SU-DHL-6 (cell line): ENCODE measurements around the gene KRT75.
"Not testable (repeated sequence)": the region's sequence is repeated elsewhere in the genome, so short reads cannot be mapped to it uniquely, and the experiment has no call there.

Source experiments
- H2AFZ ChIP-seq: fragments of 200-600 bp; sonication (generic); 2 replicates; pipeline ENCODE4 v1.6.1; 2014; ENCODE audit warnings: low read depth, mild to moderate bottlenecking, moderate library complexity, mixed read lengths, antibody characterized with exemption, low read length; ENCODE audit not compliant: severe bottlenecking
- H3F3A ChIP-seq: fragments of 200-600 bp; shearing (Covaris generic); 2 replicates; pipeline ENCODE4 v1.6.0; 2016; ENCODE audit warnings: antibody characterized with exemption, mild to moderate bottlenecking; ENCODE audit not compliant: insufficient read depth
- H3K27ac ChIP-seq: fragments of 200-600 bp; sonication (generic); 2 replicates; pipeline ENCODE4 v1.5.1; 2016; ENCODE audit warnings: low read depth, mild to moderate bottlenecking, low read length, moderate library complexity, mixed read lengths
- H3K27me3 ChIP-seq: fragments of 200-600 bp; sonication (generic), shearing (Covaris generic); 2 replicates; pipeline ENCODE4 v1.6.0; 2014; ENCODE audit warnings: mild to moderate bottlenecking, low read length
- H3K36me3 ChIP-seq: fragments of 200-600 bp; sonication (generic); 2 replicates; pipeline ENCODE4 v1.6.1; 2014; ENCODE audit warnings: mild to moderate bottlenecking, low read length, mixed read lengths
- H3K4me2 ChIP-seq: fragments of 300-600, 200-600 bp; shearing (Covaris generic), sonication (generic); 2 replicates; pipeline ENCODE4 v1.6.0; 2014; ENCODE audit warnings: low read length, low read depth, mild to moderate bottlenecking; ENCODE audit not compliant: poor library complexity, severe bottlenecking
- H3K4me3 ChIP-seq: fragments of 200-600 bp; sonication (generic); 2 replicates; pipeline ENCODE4 v1.5.1; 2014; ENCODE audit warnings: antibody characterized with exemption, low read length, mild to moderate bottlenecking, mixed read lengths; ENCODE audit not compliant: insufficient read depth, poor library complexity, severe bottlenecking
- H3K79me2 ChIP-seq: fragments of 200-600 bp; sonication (generic); 2 replicates; pipeline ENCODE4 v1.6.1; 2014; ENCODE audit warnings: mild to moderate bottlenecking, low read length, moderate library complexity; ENCODE audit not compliant: insufficient read depth
- H3K9ac ChIP-seq: fragments of 200-600 bp; sonication (generic); 2 replicates; pipeline ENCODE4 v1.7.0; 2014; ENCODE audit warnings: mild to moderate bottlenecking, low read length
- H3K9me2 ChIP-seq: fragments of 200-600 bp; sonication (generic); replicated peaks from 2 replicates; pipeline ENCODE4 v1.6.1; 2014; ENCODE audit warnings: low read length; ENCODE audit not compliant: insufficient read depth
- H3K9me3 ChIP-seq: fragments of 200-600 bp; sonication (generic); 2 replicates; pipeline ENCODE4 v1.6.1; 2014; ENCODE audit warnings: low read length, mixed read lengths; ENCODE audit not compliant: insufficient read depth
- H4K20me1 ChIP-seq: fragments of 200-600 bp; sonication (generic); 2 replicates; pipeline ENCODE4 v1.6.1; 2014; ENCODE audit warnings: low read depth, mild to moderate bottlenecking, antibody characterized with exemption, low read length, moderate library complexity, mixed read lengths
- EZH2phosphoT487 ChIP-seq: fragments of 200-600 bp; sonication (generic), shearing (Covaris generic); conservative IDR thresholded peaks from 2 replicates; pipeline ENCODE4 v1.6.1; 2018; ENCODE audit warnings: mild to moderate bottlenecking, antibody characterized with exemption, low read length, moderate library complexity, mixed read lengths
- TF ChIP-seq, protein P1 (sequence below): fragments of 200-600 bp; sonication (generic); IDR thresholded peaks from one replicate; pipeline ENCODE4 v1.5.1; 2017; ENCODE audit warnings: antibody characterized with exemption, mild to moderate bottlenecking, low read length, moderate library complexity; ENCODE audit not compliant: insufficient read depth, poor library complexity, severe bottlenecking

The KRT75 gene

DNA sequence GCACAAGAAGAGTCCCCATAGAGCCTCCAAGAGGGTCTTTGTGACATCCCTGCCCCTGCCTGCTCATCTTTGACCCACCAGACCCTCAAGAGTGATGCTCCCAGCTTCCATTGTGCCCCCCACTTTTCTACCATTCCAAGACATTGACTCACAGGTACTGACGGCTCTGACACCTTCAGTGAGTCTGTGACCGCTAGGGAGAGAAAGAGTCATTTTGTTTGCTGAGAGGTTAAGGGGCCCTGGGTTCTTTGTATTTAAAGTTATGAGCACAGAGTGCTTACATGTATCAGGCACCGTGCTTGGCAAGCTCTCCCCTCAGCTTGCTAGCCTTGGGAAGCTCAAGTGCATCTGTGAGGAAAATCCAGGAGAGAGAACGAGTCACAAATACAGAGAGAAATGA, 21.0 kb downstream of the KRT75 start:
- no peaks in the 10 kb centered on the region for H3K9me2 ChIP-seq
- H3K4me2 ChIP-seq = no peak overlapping the region
- no peaks in the 10 kb centered on the region for H4K20me1 ChIP-seq
- no peaks in the 10 kb centered on the region for H3K36me3 ChIP-seq
- H3K9me3 ChIP-seq = no peaks in the 10 kb centered on the region
- H3K9ac ChIP-seq = no peak overlapping the region
- no peaks in the 10 kb centered on the region for H3K79me2 ChIP-seq
- H3K4me3 ChIP-seq = no peak overlapping the region
- TF ChIP-seq, protein P1, sequence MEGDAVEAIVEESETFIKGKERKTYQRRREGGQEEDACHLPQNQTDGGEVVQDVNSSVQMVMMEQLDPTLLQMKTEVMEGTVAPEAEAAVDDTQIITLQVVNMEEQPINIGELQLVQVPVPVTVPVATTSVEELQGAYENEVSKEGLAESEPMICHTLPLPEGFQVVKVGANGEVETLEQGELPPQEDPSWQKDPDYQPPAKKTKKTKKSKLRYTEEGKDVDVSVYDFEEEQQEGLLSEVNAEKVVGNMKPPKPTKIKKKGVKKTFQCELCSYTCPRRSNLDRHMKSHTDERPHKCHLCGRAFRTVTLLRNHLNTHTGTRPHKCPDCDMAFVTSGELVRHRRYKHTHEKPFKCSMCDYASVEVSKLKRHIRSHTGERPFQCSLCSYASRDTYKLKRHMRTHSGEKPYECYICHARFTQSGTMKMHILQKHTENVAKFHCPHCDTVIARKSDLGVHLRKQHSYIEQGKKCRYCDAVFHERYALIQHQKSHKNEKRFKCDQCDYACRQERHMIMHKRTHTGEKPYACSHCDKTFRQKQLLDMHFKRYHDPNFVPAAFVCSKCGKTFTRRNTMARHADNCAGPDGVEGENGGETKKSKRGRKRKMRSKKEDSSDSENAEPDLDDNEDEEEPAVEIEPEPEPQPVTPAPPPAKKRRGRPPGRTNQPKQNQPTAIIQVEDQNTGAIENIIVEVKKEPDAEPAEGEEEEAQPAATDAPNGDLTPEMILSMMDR = no peak
- no peak for TF ChIP-seq EZH2phosphoT487
- H3F3A ChIP-seq = no peaks in the 10 kb centered on the region
- no peak overlapping the region for H3K27ac ChIP-seq
- no peaks in the 10 kb centered on the region for H3K27me3 ChIP-seq
- no peak overlapping the region for H2AFZ ChIP-seq

DNA sequence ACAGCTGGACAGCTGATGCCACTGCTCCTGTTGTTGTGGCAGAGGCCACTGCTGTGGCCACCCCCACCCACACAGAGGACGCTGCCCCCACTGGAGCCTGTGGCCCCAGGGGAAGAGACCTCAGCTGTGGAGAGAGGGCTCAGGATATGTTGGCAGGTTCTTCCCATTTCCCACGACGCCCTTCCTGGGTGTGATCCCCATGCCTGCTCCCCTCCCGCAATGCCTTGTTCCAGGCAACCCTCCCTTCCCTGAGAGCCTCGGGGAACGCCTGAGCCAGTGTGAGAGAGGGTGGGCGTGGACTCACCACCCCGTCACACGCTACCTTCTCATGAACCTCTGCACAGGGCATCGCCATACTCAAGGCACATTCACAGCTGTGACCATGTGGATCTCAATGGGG, 22.4 kb downstream of the KRT75 start:
- no peaks in the 10 kb centered on the region for H3K36me3 ChIP-seq
- no peaks in the 10 kb centered on the region for H4K20me1 ChIP-seq
- TF ChIP-seq, protein P1 = no peak
- no peak for TF ChIP-seq EZH2phosphoT487

DNA sequence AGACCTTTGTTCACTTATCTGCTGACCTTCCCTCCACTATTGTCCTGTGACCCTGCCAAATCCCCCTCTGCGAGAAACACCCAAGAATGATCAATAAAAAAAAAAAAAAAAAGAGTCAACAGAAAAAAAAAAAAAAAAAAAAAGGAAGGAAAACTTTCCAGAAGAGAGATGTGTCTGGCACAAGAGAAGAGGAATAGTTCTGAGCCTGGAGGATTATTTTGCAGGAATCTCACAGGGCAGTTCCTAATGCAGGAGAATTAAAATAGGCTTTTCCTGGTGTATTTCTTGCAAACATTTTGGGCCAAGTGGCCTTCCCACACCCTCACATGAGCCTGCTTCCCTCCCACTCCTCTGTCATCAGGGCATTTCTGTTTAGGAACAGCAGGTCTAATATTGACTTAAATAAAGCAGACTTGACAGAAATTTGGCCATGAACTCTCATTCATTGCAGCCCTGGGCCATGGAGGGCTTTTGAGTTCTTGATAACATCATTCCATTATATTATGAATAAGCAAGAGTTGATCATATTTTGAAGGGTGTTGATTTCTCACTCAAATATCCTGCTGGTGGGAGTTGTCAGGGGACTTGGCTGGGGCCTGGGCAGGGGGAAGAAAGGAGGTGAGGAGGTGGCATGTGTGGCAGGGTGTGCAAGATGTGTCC, 23.5 kb downstream of the KRT75 start:
- H4K20me1 ChIP-seq, H3K36me3 ChIP-seq, H3K9ac ChIP-seq, H3K4me3 ChIP-seq, H3K27me3 ChIP-seq, H3K9me3 ChIP-seq, H3F3A ChIP-seq, H3K79me2 ChIP-seq, H3K9me2 ChIP-seq, H3K27ac ChIP-seq, H3K4me2 ChIP-seq, H2AFZ ChIP-seq: not testable (repeated sequence)

More for the DNA sequence above, 22.4 kb downstream of the KRT75 start:
- no peak overlapping the region for H3K4me2 ChIP-seq
- no peak overlapping the region for H3K27ac ChIP-seq
- no peaks in the 10 kb centered on the region for H3F3A ChIP-seq
- H3K27me3 ChIP-seq = no peaks in the 10 kb centered on the region
- no peak overlapping the region for H2AFZ ChIP-seq
- no peak overlapping the region for H3K4me3 ChIP-seq
- no peaks in the 10 kb centered on the region for H3K9me2 ChIP-seq
- no peaks in the 10 kb centered on the region for H3K9me3 ChIP-seq
- H3K79me2 ChIP-seq = no peaks in the 10 kb centered on the region
- no peak overlapping the region for H3K9ac ChIP-seq

DNA sequence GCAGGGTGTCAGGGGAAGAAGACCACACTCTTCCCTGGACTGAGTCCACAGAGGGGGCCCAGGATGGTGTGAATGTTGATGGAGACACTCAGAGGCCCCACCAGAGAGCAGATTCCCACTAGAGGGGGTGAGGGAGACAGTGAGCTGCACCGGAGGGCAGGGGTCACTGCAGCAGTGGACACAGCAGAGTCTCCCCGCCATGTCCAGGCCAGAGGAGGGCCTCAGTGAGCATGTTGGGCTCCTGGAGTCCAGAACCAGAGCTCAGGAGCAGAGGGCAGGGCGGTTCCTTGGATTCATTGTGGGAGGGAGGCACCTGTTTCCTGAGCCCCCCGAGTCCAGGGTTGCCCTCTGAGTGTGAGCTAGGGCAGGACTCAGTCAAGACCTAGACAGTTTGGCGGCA, 26.3 kb downstream of the KRT75 start:
- no peaks in the 10 kb centered on the region for H3K36me3 ChIP-seq
- no peaks in the 10 kb centered on the region for H3K9me2 ChIP-seq
- H3K27ac ChIP-seq = no peak overlapping the region
- no peak overlapping the region for H3K4me2 ChIP-seq
- no peak overlapping the region for H3K9ac ChIP-seq
- H3F3A ChIP-seq = no peaks in the 10 kb centered on the region
- no peak overlapping the region for H3K4me3 ChIP-seq
- TF ChIP-seq, protein P1 = no peak
- no peak for TF ChIP-seq EZH2phosphoT487
- H2AFZ ChIP-seq = no peak overlapping the region
- no peaks in the 10 kb centered on the region for H3K79me2 ChIP-seq
- H3K9me3 ChIP-seq = no peaks in the 10 kb centered on the region
- no peaks in the 10 kb centered on the region for H3K27me3 ChIP-seq
- H4K20me1 ChIP-seq = no peaks in the 10 kb centered on the region
